ENCODE results near the gene RNF144B. TPM values are rescaled to one million over a fixed set of nuclear protein-coding genes. Genes with fewer than 3 reads are reported as not detected.

Gene RNF144B
- total RNA-seq, 1 donor from 2014 or later = 14.7 TPM

DNA sequence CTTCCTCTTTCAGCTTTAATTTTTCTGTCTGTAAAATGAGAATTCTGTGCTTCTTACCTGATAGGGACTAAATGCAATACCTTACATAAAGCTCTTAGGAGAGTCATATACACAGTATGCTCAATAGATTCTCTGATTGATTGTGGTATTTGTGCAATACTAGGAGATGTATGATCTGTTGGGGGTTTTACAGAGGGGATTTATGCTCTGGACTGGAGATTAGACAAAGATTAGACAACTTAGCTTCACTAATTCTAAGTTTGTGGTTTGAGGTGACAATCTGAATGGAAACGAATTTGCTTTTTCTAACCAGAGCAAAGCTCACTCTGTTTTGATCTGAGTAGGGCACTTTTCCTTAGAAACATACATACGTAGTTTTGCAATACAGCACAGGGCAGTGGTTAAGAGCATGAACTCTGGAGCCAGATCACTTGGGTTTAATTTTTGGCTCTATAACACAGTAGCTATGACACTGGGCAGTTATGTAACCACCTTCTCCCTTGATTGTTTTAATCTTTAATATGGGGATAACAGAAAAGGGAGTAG, 126.2 kb downstream of the RNF144B start:
- Mint-ChIP-seq H3K4me3 (ENCODE audit: unreplicated experiment) (no peak overlapping the region), H3K27ac (ENCODE audit: unreplicated experiment) (no peak overlapping the region), H3K4me1 (ENCODE audit: unreplicated experiment) (peaks cover 8% of the 10 kb centered on the region), H3K36me3 (ENCODE audit: unreplicated experiment) (no peaks in the 10 kb centered on the region), H3K27me3 (ENCODE audit: unreplicated experiment) (no peaks in the 10 kb centered on the region), H3K9me3 (ENCODE audit: unreplicated experiment) (no peaks in the 10 kb centered on the region)
- DNase-seq (ENCODE audit: extremely low spot score, unreplicated experiment) = no peak
- TF ChIP-seq, protein P1, sequence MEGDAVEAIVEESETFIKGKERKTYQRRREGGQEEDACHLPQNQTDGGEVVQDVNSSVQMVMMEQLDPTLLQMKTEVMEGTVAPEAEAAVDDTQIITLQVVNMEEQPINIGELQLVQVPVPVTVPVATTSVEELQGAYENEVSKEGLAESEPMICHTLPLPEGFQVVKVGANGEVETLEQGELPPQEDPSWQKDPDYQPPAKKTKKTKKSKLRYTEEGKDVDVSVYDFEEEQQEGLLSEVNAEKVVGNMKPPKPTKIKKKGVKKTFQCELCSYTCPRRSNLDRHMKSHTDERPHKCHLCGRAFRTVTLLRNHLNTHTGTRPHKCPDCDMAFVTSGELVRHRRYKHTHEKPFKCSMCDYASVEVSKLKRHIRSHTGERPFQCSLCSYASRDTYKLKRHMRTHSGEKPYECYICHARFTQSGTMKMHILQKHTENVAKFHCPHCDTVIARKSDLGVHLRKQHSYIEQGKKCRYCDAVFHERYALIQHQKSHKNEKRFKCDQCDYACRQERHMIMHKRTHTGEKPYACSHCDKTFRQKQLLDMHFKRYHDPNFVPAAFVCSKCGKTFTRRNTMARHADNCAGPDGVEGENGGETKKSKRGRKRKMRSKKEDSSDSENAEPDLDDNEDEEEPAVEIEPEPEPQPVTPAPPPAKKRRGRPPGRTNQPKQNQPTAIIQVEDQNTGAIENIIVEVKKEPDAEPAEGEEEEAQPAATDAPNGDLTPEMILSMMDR (IDR thresholded peaks at IDR 0.05) = no peak

DNA sequence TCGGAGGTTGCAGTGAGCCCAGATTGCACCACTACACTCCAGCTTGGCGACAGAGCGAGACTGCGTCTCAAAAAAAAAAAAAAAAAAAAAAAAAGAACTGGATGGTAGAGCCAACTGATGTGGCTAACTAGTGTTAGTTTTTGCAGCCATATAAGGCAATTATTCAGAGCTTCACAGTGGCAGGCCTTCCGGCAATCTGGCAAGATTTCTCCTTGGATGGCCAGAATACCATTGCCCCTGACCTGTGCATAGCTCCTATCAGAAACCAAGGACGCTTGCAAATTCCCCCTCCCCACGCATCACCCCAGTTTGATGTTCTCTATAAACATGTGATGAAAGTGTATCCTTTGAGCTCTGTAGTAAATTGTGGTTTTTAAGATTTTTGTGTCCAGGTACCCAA, 127.0 kb downstream of the RNF144B start:
- no peaks in the 10 kb centered on the region for H3K36me3 Mint-ChIP-seq (ENCODE audit: unreplicated experiment)
- TF ChIP-seq, protein P1 (IDR thresholded peaks at IDR 0.05) = no peak
- no peak overlapping the region for H3K27ac Mint-ChIP-seq (ENCODE audit: unreplicated experiment)
- no peak overlapping the region for H3K4me3 Mint-ChIP-seq (ENCODE audit: unreplicated experiment)
- no peaks in the 10 kb centered on the region for H3K9me3 Mint-ChIP-seq (ENCODE audit: unreplicated experiment)
- no peaks in the 10 kb centered on the region for H3K27me3 Mint-ChIP-seq (ENCODE audit: unreplicated experiment)
- H3K4me1 Mint-ChIP-seq (ENCODE audit: unreplicated experiment) = peaks cover 8% of the 10 kb centered on the region
- DNase-seq (ENCODE audit: extremely low spot score, unreplicated experiment) = no peak

DNA sequence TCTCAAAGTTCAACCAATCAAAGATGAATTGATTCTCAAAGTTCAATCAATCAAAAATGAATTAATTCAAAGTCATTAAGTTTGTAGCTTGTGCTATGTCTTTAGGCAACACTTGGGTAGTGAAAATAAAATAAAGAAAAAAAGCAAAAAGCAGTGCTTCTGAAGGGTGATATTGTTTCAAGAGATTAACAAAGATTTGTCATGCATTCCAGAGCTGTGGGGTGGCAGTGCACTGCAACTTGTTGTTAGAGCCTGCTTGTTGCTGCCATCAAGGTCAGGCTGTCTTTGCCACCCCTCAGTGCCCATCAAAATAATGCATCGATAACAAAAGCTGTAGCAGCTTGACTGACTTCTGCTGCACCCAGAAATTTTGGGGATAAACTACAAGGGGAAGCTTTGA, 128.6 kb downstream of the RNF144B start:
- Mint-ChIP-seq H3K4me3 (ENCODE audit: unreplicated experiment) (no peak overlapping the region), H3K4me1 (ENCODE audit: unreplicated experiment) (peaks cover 8% of the 10 kb centered on the region), H3K9me3 (ENCODE audit: unreplicated experiment) (no peaks in the 10 kb centered on the region), H3K27ac (ENCODE audit: unreplicated experiment) (no peak overlapping the region), H3K27me3 (ENCODE audit: unreplicated experiment) (no peaks in the 10 kb centered on the region), H3K36me3 (ENCODE audit: unreplicated experiment) (no peaks in the 10 kb centered on the region)
- no peak for DNase-seq (ENCODE audit: extremely low spot score, unreplicated experiment)
- TF ChIP-seq, protein P1 (IDR thresholded peaks at IDR 0.05) = no peak

Other genes with a start within 250 kb of the RNF144B start
- gene TPMT, start 232.3 kb upstream of the RNF144B start, total RNA-seq = 5.1 and 5.7 TPM in 2 replicates
- gene KDM1B, start 231.9 kb upstream of the RNF144B start, total RNA-seq = 12.1 and 13.3 TPM in 2 replicates
- 62.1 and 65.5 TPM in 2 replicates for gene DEK, start 122.8 kb upstream of the RNF144B start, total RNA-seq